ENCODE results near the gene RAB8B.

GRCh38 chr15:63238796-63239195 is 49.4 kb downstream of the RAB8B start:
- no peak for TF ChIP-seq MYC (CRISPR knock-in tag; IDR thresholded peaks at IDR 0.05; ENCODE audit: borderline replicate concordance)
- no peak for TF ChIP-seq POLR2AphosphoS5 (IDR thresholded peaks at IDR 0.05; ENCODE audit: low read depth, low read length)
- no peak for TF ChIP-seq TAF1 (CRISPR knock-in tag; IDR thresholded peaks at IDR 0.05)
- no peak for TF ChIP-seq ZZZ3 (CRISPR knock-in tag; IDR thresholded peaks at IDR 0.05; ENCODE audit: borderline replicate concordance)
- TF ChIP-seq ZSCAN29 (CRISPR knock-in tag; conservative IDR thresholded peaks at IDR 0.05) = no peak

All from HepG2 (cell line).